SK-N-SH (cell line): ENCODE measurements around the gene TMEM244. TPM values are rescaled to one million over a fixed set of nuclear protein-coding genes. Genes with fewer than 3 reads are reported as not detected.

ENCODE experiments used
- CTCF ChIA-PET: fragments of 300-600, 350-600 bp; formaldehyde crosslinking; extraction: SDS; loops from one replicate; lab custom pipeline; 2021; lab: Yijun Ruan, JAX
- POLR2A ChIA-PET: fragments of 350-600 bp; sonication (Branson Sonifier 250); formaldehyde crosslinking; extraction: SDS; loops from one replicate; lab custom pipeline; 2020; ENCODE audit warnings: antibody characterized with exemption, inconsistent platforms; lab: Yijun Ruan, JAX
- DNase-seq: peaks from one replicate; pipeline ENCODE4 v3.0.0; 2012
- H2AFZ ChIP-seq: fragments of 200-600 bp; sonication (generic); 2 replicates; pipeline ENCODE4 v1.8.1; 2016; ENCODE audit warnings: antibody characterized with exemption, mild to moderate bottlenecking, low read depth
- H3F3A ChIP-seq: fragments of 200-600 bp; sonication (generic); replicated peaks from 2 replicates; pipeline ENCODE3; 2016; ENCODE audit warnings: antibody characterized with exemption, mild to moderate bottlenecking; ENCODE audit not compliant: insufficient read depth
- H3K27ac ChIP-seq, 2 experiments: fragments of 200-500 bp in 1 of 2; fragments of 200-600 bp in 1 of 2; sonication (Bioruptor generic) in 1 of 2; sonication (generic), shearing (Covaris generic) in 1 of 2; 2 replicates each; pipeline versions ENCODE4 v1.5.1 to v1.6.1; 2014 to 2016; ENCODE audit warnings: low read depth in 2 of 2, inconsistent platforms in 1 of 2, low read length in 1 of 2, mild to moderate bottlenecking in 1 of 2, mixed read lengths in 1 of 2
- H3K27me3 ChIP-seq: fragments of 200-600 bp; sonication (generic), shearing (Covaris generic); 2 replicates; pipeline ENCODE4 v1.6.1; 2016; ENCODE audit warnings: mixed run types; ENCODE audit not compliant: insufficient read depth
- H3K36me3 ChIP-seq, 2 experiments: fragments of 200-500 bp in 1 of 2; fragments of 200-600 bp in 1 of 2; sonication (Bioruptor generic) in 1 of 2; sonication (generic) in 1 of 2; replicated peaks in 1 of 2; 2 replicates each; pipeline versions ENCODE3 to v1.5.1; 2014 to 2016; ENCODE audit warnings: low read length in 1 of 2, mild to moderate bottlenecking in 1 of 2; ENCODE audit not compliant: insufficient read depth in 2 of 2, control insufficient read depth in 1 of 2
- H3K4me1 ChIP-seq, 2 experiments: fragments of 200-500 bp in 1 of 2; fragments of 200-600 bp in 1 of 2; sonication (Bioruptor generic) in 1 of 2; sonication (generic), shearing (Covaris generic) in 1 of 2; 2 replicates each; pipeline versions ENCODE4 v1.5.1 to v1.6.1; 2014 to 2016; ENCODE audit warnings: low read depth in 1 of 2, low read length in 1 of 2, mixed run types in 1 of 2; ENCODE audit not compliant: insufficient read depth in 2 of 2, control insufficient read depth in 1 of 2
- H3K4me2 ChIP-seq: fragments of 200-600 bp; sonication (generic), shearing (Covaris generic); 2 replicates; pipeline ENCODE4 v1.6.1; 2017; ENCODE audit warnings: mixed run types
- H3K4me3 ChIP-seq, 2 experiments: fragments of 200-500 bp in 1 of 2; fragments of 200-600 bp in 1 of 2; sonication (Bioruptor generic) in 1 of 2; sonication (generic), shearing (Covaris generic) in 1 of 2; 2 replicates each; pipeline versions ENCODE4 v1.5.1 to v1.8.1; 2014 to 2016; ENCODE audit warnings: low read depth in 2 of 2, inconsistent platforms in 1 of 2, low read length in 1 of 2, mild to moderate bottlenecking in 1 of 2, mixed read lengths in 1 of 2, moderate library complexity in 1 of 2
- H3K79me2 ChIP-seq: fragments of 200-600 bp; sonication (generic); 2 replicates; pipeline ENCODE4 v1.8.1; 2017; ENCODE audit warnings: mild to moderate bottlenecking; ENCODE audit not compliant: insufficient read depth
- H3K9ac ChIP-seq: fragments of 200-600 bp; sonication (generic); 2 replicates; pipeline ENCODE4 v1.6.1; 2017; ENCODE audit warnings: mixed run types
- H3K9me2 ChIP-seq: fragments of 200-600 bp; sonication (generic); 2 replicates; pipeline ENCODE4 v1.6.1; 2017; ENCODE audit warnings: mixed run types
- H3K9me3 ChIP-seq: fragments of 200-600 bp; sonication (generic); 2 replicates; pipeline ENCODE4 v1.6.1; 2017; ENCODE audit warnings: mixed run types, mild to moderate bottlenecking, moderate library complexity
- H4K20me1 ChIP-seq: fragments of 200-600 bp; sonication (generic); 2 replicates; pipeline ENCODE4 v1.6.1; 2017; ENCODE audit warnings: mild to moderate bottlenecking, mixed run types; ENCODE audit not compliant: insufficient read depth
- CHD2 ChIP-seq: fragments of 150-350 bp; IDR thresholded peaks from 2 replicates; pipeline ENCODE4 v1.6.1; 2018; ENCODE audit warnings: low read length; ENCODE audit not compliant: partially characterized antibody
- ELF1 ChIP-seq: IDR thresholded peaks from 2 replicates; pipeline ENCODE4 v1.4.0; 2012
- EZH2phosphoT487 ChIP-seq: fragments of 200-600 bp; sonication (generic); IDR thresholded peaks from 2 replicates; pipeline ENCODE4 v1.6.1; 2017; ENCODE audit warnings: low read depth, mixed run types, mild to moderate bottlenecking, antibody characterized with exemption, moderate library complexity, borderline replicate concordance
- FOSL2 ChIP-seq: IDR thresholded peaks from 2 replicates; pipeline ENCODE4 v1.4.0; 2012; ENCODE audit warnings: low read depth, mild to moderate bottlenecking, moderate library complexity, borderline replicate concordance
- GABPA ChIP-seq: IDR thresholded peaks from 2 replicates; pipeline ENCODE4 v1.4.0; 2012; ENCODE audit warnings: low read depth, mild to moderate bottlenecking
- IRF3 ChIP-seq: fragments of 150-350 bp; IDR thresholded peaks from 2 replicates; pipeline ENCODE4 v1.6.1; 2016; ENCODE audit warnings: mild to moderate bottlenecking, low read depth, low read length
- JUND ChIP-seq: IDR thresholded peaks from 2 replicates; pipeline ENCODE4 v1.4.0; 2012
- MEF2A ChIP-seq: IDR thresholded peaks from 2 replicates; pipeline ENCODE4 v1.4.0; 2012; ENCODE audit warnings: low read depth, borderline replicate concordance
- MXI1 ChIP-seq: IDR thresholded peaks from 2 replicates; pipeline ENCODE4 v1.6.1; 2012; ENCODE audit warnings: mild to moderate bottlenecking, low read depth, low read length, improper control_type of control experiment
- NRF1 ChIP-seq: IDR thresholded peaks from 2 replicates; pipeline ENCODE4 v1.6.1; 2012; ENCODE audit warnings: low read depth, mild to moderate bottlenecking, low read length
- POLR2AphosphoS5 ChIP-seq: IDR thresholded peaks from 2 replicates; pipeline ENCODE4 v1.6.1; 2012; ENCODE audit warnings: low read depth, low read length
- RAD21 ChIP-seq: IDR thresholded peaks from 2 replicates; pipeline ENCODE4 v1.6.1; 2012; ENCODE audit warnings: mild to moderate bottlenecking, low read length
- RCOR1 ChIP-seq: fragments of 150-350 bp; IDR thresholded peaks from 2 replicates; pipeline ENCODE4 v1.6.1; 2017; ENCODE audit warnings: antibody characterized with exemption, low read length
- RFX5 ChIP-seq: IDR thresholded peaks from 2 replicates; pipeline ENCODE4 v1.6.1; 2012; ENCODE audit warnings: mild to moderate bottlenecking, improper control_type of control experiment, low read length
- SIN3A ChIP-seq: IDR thresholded peaks from 2 replicates; pipeline ENCODE4 v1.6.1; 2012; ENCODE audit warnings: low read depth, mild to moderate bottlenecking, low read length, moderate library complexity, borderline replicate concordance
- SMC3 ChIP-seq: IDR thresholded peaks from 2 replicates; pipeline ENCODE4 v1.6.1; 2012; ENCODE audit warnings: low read depth, low read length, improper control_type of control experiment
- TAF1 ChIP-seq: IDR thresholded peaks from 2 replicates; pipeline ENCODE4 v1.6.1; 2012; ENCODE audit warnings: low read depth, mild to moderate bottlenecking, low read length, moderate library complexity, borderline replicate concordance
- YY1 ChIP-seq: IDR thresholded peaks from 2 replicates; pipeline ENCODE4 v1.4.0; 2012; ENCODE audit warnings: low read depth, mild to moderate bottlenecking
- WGBS: methylation state at CpG from one replicate; pipeline ENCODE4 v1.1.6; 2017; ENCODE audit warnings: low lambda C conversion rate; 5-methylcytosine and 5-hydroxymethylcytosine counted together
- polyA plus RNA-seq, 3 experiments: library from polyadenylated mRNA; depleted of rRNA; stranded (reverse); fragments of >200 nt; gene quantifications; 2 replicates each; pipeline ENCODE4 v1.2.3, GENCODE V29; 2012
- TF ChIP-seq, protein P1 (sequence below): fragments of 200-600 bp; sonication (generic); IDR thresholded peaks from 2 replicates; pipeline ENCODE4 v1.6.1; 2017; ENCODE audit warnings: antibody characterized with exemption, mild to moderate bottlenecking, moderate library complexity

TMEM244 gene
- polyA plus RNA-seq, 1 of the 3 experiments (the other 2 are of a cell fraction), result 4.1 TPM

GRCh38 chr6:129835691-129836090, 25.4 kb downstream of the TMEM244 start (continued):
- TF ChIP-seq, protein P1, sequence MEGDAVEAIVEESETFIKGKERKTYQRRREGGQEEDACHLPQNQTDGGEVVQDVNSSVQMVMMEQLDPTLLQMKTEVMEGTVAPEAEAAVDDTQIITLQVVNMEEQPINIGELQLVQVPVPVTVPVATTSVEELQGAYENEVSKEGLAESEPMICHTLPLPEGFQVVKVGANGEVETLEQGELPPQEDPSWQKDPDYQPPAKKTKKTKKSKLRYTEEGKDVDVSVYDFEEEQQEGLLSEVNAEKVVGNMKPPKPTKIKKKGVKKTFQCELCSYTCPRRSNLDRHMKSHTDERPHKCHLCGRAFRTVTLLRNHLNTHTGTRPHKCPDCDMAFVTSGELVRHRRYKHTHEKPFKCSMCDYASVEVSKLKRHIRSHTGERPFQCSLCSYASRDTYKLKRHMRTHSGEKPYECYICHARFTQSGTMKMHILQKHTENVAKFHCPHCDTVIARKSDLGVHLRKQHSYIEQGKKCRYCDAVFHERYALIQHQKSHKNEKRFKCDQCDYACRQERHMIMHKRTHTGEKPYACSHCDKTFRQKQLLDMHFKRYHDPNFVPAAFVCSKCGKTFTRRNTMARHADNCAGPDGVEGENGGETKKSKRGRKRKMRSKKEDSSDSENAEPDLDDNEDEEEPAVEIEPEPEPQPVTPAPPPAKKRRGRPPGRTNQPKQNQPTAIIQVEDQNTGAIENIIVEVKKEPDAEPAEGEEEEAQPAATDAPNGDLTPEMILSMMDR, result no peak
- no peak for TF ChIP-seq RCOR1
- TF ChIP-seq NRF1, result no peak
- TF ChIP-seq JUND, result no peak
- TF ChIP-seq SIN3A, result no peak

- no peak overlapping the region for H3K27ac ChIP-seq
- H3K79me2 ChIP-seq, result no peaks in the 10 kb centered on the region
- no peak overlapping the region for H3K4me3 ChIP-seq
- no peaks in the 10 kb centered on the region for H3F3A ChIP-seq
- no peak overlapping the region for H3K4me2 ChIP-seq
- H3K4me1 ChIP-seq, result no peaks in the 10 kb centered on the region
- no peaks in the 10 kb centered on the region for H4K20me1 ChIP-seq
- peaks cover 0 to 10% of the 10 kb centered on the region in 2 experiments for H3K36me3 ChIP-seq
- no peaks in the 10 kb centered on the region for H3K9me3 ChIP-seq
- no peak overlapping the region for H3K9ac ChIP-seq
- TF ChIP-seq, protein P1, result no peak
- TF ChIP-seq CHD2, result no peak
- TF ChIP-seq POLR2AphosphoS5, result no peak
- TF ChIP-seq YY1, result no peak
- no peak for TF ChIP-seq ELF1
- TF ChIP-seq MXI1, result no peak
- no peak for TF ChIP-seq FOSL2
- no peaks in the 10 kb centered on the region for H3K9me2 ChIP-seq
- H3K27me3 ChIP-seq, result no peaks in the 10 kb centered on the region
- ChIA-PET POLR2A (no interaction called here), CTCF (no interaction called here)
- no peak for DNase-seq
- WGBS, result 84% methylated on average over 7 of the region's 7 CpGs
- H2AFZ ChIP-seq, result no peak overlapping the region
Observed at GRCh38 chr6:129832299-129832698, 28.8 kb downstream of the TMEM244 start.

DNA sequence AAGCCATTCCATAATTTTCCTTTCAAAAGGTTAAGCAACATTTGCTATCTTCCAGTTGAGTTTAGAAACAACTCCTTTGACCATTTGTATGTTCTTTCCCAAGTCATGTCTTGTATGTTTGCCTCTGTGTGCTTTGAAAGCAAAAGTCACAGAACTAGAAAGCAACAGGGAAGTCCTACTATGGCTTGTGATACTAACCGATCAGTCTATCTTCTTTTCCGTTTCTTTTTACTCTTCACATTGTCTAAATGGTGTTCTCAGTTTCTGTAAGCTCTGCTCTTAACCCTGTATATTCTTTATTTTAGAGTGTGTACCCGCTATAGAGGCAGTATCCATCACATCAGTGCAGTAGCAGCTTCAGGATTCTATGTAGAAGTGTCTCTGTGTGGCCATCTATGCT, 32.9 kb downstream of the TMEM244 start:
- TF ChIP-seq TAF1 (no peak), SMC3 (no peak), GABPA (no peak), RAD21 (no peak), RCOR1 (no peak), EZH2phosphoT487 (no peak), SIN3A (no peak), YY1 (no peak), RFX5 (no peak), MXI1 (no peak), IRF3 (no peak), JUND (no peak), POLR2AphosphoS5 (no peak), MEF2A (no peak)
- TF ChIP-seq, all 33 proteins: peak for 0
- no peaks in the 10 kb centered on the region for H3K4me1 ChIP-seq
- H3K4me3 ChIP-seq, result no peak overlapping the region
- no peaks in the 10 kb centered on the region for H3K27me3 ChIP-seq
- WGBS, result 52% methylated on average over 3 of the region's 3 CpGs
- no peak overlapping the region for H3K9ac ChIP-seq
- no peaks in the 10 kb centered on the region for H3F3A ChIP-seq
- POLR2A ChIA-PET, result no interaction called here
- H3K9me3 ChIP-seq, result no peaks in the 10 kb centered on the region
- H3K27ac ChIP-seq, result no peak overlapping the region
- no peaks in the 10 kb centered on the region for H4K20me1 ChIP-seq
- no peaks in the 10 kb centered on the region for H3K9me2 ChIP-seq
- no peak for DNase-seq
- no peak overlapping the region for H3K4me2 ChIP-seq
- peaks cover 0 to 3% of the 10 kb centered on the region in 2 experiments for H3K36me3 ChIP-seq
- no peaks in the 10 kb centered on the region for H3K79me2 ChIP-seq
- CTCF ChIA-PET, result no interaction called here
- no peak overlapping the region for H2AFZ ChIP-seq
